K562 (cell line): ENCODE measurements around the gene TNK2. TPM values are rescaled to one million over a fixed set of nuclear protein-coding genes. Genes with fewer than 3 reads are reported as not detected.

Experiments used
- ATAC-seq: fragments of 200-7000 bp; cut with Tn5 transposase; 3 replicates; pipeline ENCODE4 v1.9.1; 2020; ENCODE audit warnings: moderate library complexity
- BruUV-seq: library from RNA; stranded (reverse); fragments of 400-500 nt; replicated peaks from 2 replicates; lab custom pipeline; 2021; lab: Mats Ljungman, UMichigan
- CTCF ChIA-PET: fragments of 300-600 bp; formaldehyde crosslinking; extraction: SDS; loops from one replicate; lab custom pipeline; 2021; ENCODE audit warnings: low intra/inter-chr PET ratio; lab: Yijun Ruan, JAX
- POLR2A ChIA-PET: fragments of 300-600, 350-650 bp; sonication (Branson Sonifier 250); formaldehyde crosslinking; extraction: SDS; loops from one replicate; lab custom pipeline; 2021; ENCODE audit warnings: antibody characterized with exemption, inconsistent platforms; lab: Yijun Ruan, JAX
- DNase-seq, 4 experiments: peaks; one replicate each; pipeline versions ENCODE4 v3.0.0 to v3.0.0-alpha.2; 2011 to 2018; ENCODE audit warnings: low spot score in 3 of 4, mixed read lengths in 3 of 4; ENCODE audit errors: extremely low read depth in 1 of 4
- FAIRE-seq: peaks from 2 replicates; lab custom pipeline; 2011; peaks lifted over from hg19 to GRCh38; lab: Jason Lieb, UNC
- H2AFZ ChIP-seq: 2 replicates; pipeline ENCODE4 v1.6.0; 2011; ENCODE audit warnings: low read depth, low read length, control low read depth, inconsistent platforms
- H3K27ac ChIP-seq: fragments of 200-600 bp; 3 replicates; pipeline ENCODE4 v1.8.0; 2011; ENCODE audit warnings: low read depth, mild to moderate bottlenecking, control low read depth, inconsistent platforms, low read length, moderate library complexity, mixed read lengths; ENCODE audit errors: extremely low read depth
- H3K27me3 ChIP-seq, 2 experiments: fragments of 300-600 bp in 1 of 2; 2 replicates in 1 of 2; 3 replicates in 1 of 2; pipeline versions ENCODE4 v1.6.0 to v1.8.0; 2011; ENCODE audit warnings: inconsistent platforms in 2 of 2, low read length in 2 of 2, mild to moderate bottlenecking in 1 of 2, mixed read lengths in 1 of 2, moderate library complexity in 1 of 2; ENCODE audit not compliant: control insufficient read depth in 2 of 2, insufficient read depth in 2 of 2
- H3K36me3 ChIP-seq: fragments of 300-600 bp; 3 replicates; pipeline ENCODE4 v1.8.0; 2011; ENCODE audit warnings: mild to moderate bottlenecking, low read length, inconsistent platforms; ENCODE audit not compliant: control insufficient read depth, insufficient read depth
- H3K4me1 ChIP-seq, 2 experiments: fragments of 200-600 bp in 1 of 2; replicated peaks in 1 of 2; 2 replicates in 1 of 2; 3 replicates in 1 of 2; pipeline versions ENCODE4 v1.5.1 to v1.8.0; 2011; ENCODE audit warnings: inconsistent platforms in 2 of 2, low read length in 2 of 2, mild to moderate bottlenecking in 1 of 2, mixed read lengths in 1 of 2, moderate library complexity in 1 of 2; ENCODE audit not compliant: control insufficient read depth in 2 of 2, insufficient read depth in 2 of 2
- H3K4me2 ChIP-seq: 2 replicates; pipeline ENCODE4 v1.6.1; 2011; ENCODE audit warnings: low read length, control low read depth, inconsistent platforms, mixed read lengths; ENCODE audit not compliant: insufficient read depth
- H3K4me3 ChIP-seq: fragments of 200-600 bp; sonication (generic), shearing (Covaris generic); 2 replicates; pipeline ENCODE4 v1.5.1; 2016; ENCODE audit warnings: control low read depth, inconsistent platforms
- H3K79me2 ChIP-seq: fragments of 200-600 bp; 3 replicates; pipeline ENCODE4 v1.8.0; 2011; ENCODE audit warnings: low read length, inconsistent platforms; ENCODE audit not compliant: control insufficient read depth, insufficient read depth
- H3K9ac ChIP-seq, 2 experiments: 2 replicates each; pipeline versions ENCODE4 v1.6.0 to v1.6.1; 2011; ENCODE audit warnings: low read depth in 2 of 2, low read length in 2 of 2, control low read depth in 1 of 2, inconsistent platforms in 1 of 2, mild to moderate bottlenecking in 1 of 2, mixed read lengths in 1 of 2; ENCODE audit not compliant: insufficient read depth in 1 of 2
- H3K9me1 ChIP-seq: one replicate; pipeline ENCODE4 v1.6.0; 2011; ENCODE audit warnings: inconsistent platforms, mild to moderate bottlenecking, low read length, moderate library complexity; ENCODE audit not compliant: control insufficient read depth, insufficient read depth
- H3K9me3 ChIP-seq: replicated peaks from 2 replicates; pipeline ENCODE4 v1.5.1; 2011; ENCODE audit warnings: low read depth, low read length, inconsistent platforms; ENCODE audit not compliant: control insufficient read depth, insufficient read depth
- H4K20me1 ChIP-seq: replicated peaks from 2 replicates; pipeline ENCODE4 v1.6.1; 2011; ENCODE audit warnings: low read length, inconsistent platforms, mixed read lengths; ENCODE audit not compliant: control insufficient read depth, insufficient read depth
- ADNP ChIP-seq: fragments of 200-800 bp; sonication (Bioruptor generic); IDR thresholded peaks from 2 replicates; pipeline ENCODE4 v1.6.1; 2016; ENCODE audit warnings: missing genetic modification characterization, missing compliant biosample characterization
- BCL6 ChIP-seq: fragments of 250-450 bp; sonication (Bioruptor Pico); IDR thresholded peaks from 2 replicates; pipeline ENCODE4 v1.4.0; 2020
- FOXP1 ChIP-seq: sonication (generic); formaldehyde crosslinking; IDR thresholded peaks from 2 replicates; pipeline ENCODE4 v1.8.0; 2022; ENCODE audit warnings: mild to moderate bottlenecking, missing genetic modification reagents
- HEY1 ChIP-seq: fragments of 250-450 bp; sonication (Bioruptor Pico); IDR thresholded peaks from 2 replicates; pipeline ENCODE4 v1.5.0; 2020; ENCODE audit warnings: mild to moderate bottlenecking, moderate library complexity, borderline replicate concordance
- KDM1A ChIP-seq, 2 experiments: fragments of 450-650 bp; IDR thresholded peaks; 2 replicates each; pipeline ENCODE4 v1.6.1; 2016; ENCODE audit warnings: mild to moderate bottlenecking in 2 of 2
- LARP7 ChIP-seq: fragments of 450-650 bp; IDR thresholded peaks from 2 replicates; pipeline ENCODE4 v1.6.1; 2016
- MAFG ChIP-seq: fragments of 450-650 bp; conservative IDR thresholded peaks from 2 replicates; pipeline ENCODE4 v1.6.1; 2016; ENCODE audit warnings: missing genetic modification characterization, missing compliant biosample characterization
- NR2F6 ChIP-seq: fragments of 450-650 bp; formaldehyde crosslinking; IDR thresholded peaks from 2 replicates; pipeline ENCODE4 v1.4.0; 2020; ENCODE audit warnings: mild to moderate bottlenecking
- PHF20 ChIP-seq: fragments of 450-650 bp; IDR thresholded peaks from 2 replicates; pipeline ENCODE4 v1.6.1; 2018; ENCODE audit not compliant: partially characterized antibody
- POLR2G ChIP-seq: fragments of 200-400 bp; formaldehyde crosslinking; IDR thresholded peaks from 2 replicates; pipeline ENCODE4 v1.6.1; 2017; ENCODE audit warnings: low read depth, mild to moderate bottlenecking, antibody characterized with exemption, low read length, moderate library complexity
- TFAM ChIP-seq: fragments of 250-450 bp; sonication (Bioruptor Pico); conservative IDR thresholded peaks from 2 replicates; pipeline ENCODE4 v1.5.0; 2021; ENCODE audit warnings: mild to moderate bottlenecking, moderate library complexity
- ZNF232 ChIP-seq: sonication (generic); formaldehyde crosslinking; IDR thresholded peaks from 2 replicates; pipeline ENCODE4 v1.8.0; 2022; ENCODE audit warnings: mild to moderate bottlenecking, missing genetic modification reagents
- ZNF41 ChIP-seq: fragments of 250-450 bp; sonication (Bioruptor Pico); conservative IDR thresholded peaks from 2 replicates; pipeline ENCODE4 v1.4.0; 2020; ENCODE audit warnings: mild to moderate bottlenecking
- ZNF436 ChIP-seq: fragments of 250-450, 450-650 bp; sonication (Bioruptor Pico); formaldehyde crosslinking; IDR thresholded peaks from 2 replicates; pipeline ENCODE4 v1.7.0; 2020; ENCODE audit warnings: mild to moderate bottlenecking
- WGBS: fragments of 100-300 bp; shearing (Covaris generic); methylation state at CpG from one replicate; pipeline ENCODE4 v1.1.6; 2016; ENCODE audit warnings: low coverage, mixed read lengths; ENCODE audit not compliant: insufficient coverage; ENCODE audit errors: missing lambda C conversion rate; 5-methylcytosine and 5-hydroxymethylcytosine counted together
- in situ Hi-C: fragments of 300-500 bp; cut with MboI; formaldehyde crosslinking; loops from 4 replicates; pipeline ENCODE4 v1.15.0; 2018; ENCODE audit warnings: inconsistent platforms, mixed read lengths
- intact Hi-C: fragments of 100-400 bp; cut with micrococcal nuclease; formaldehyde crosslinking; loops from 2 replicates; pipeline ENCODE4 v1.14.2; 2022
- polyA plus RNA-seq, 8 experiments: library from polyadenylated mRNA; depleted of rRNA in 4 of 8; stranded (reverse) in 5 of 8; unstranded in 3 of 8; fragments of >200 nt; fragmentation: Nextera tagmentation in 2 of 8; fragmentation: Illumina TruSeq in 1 of 8; extraction: Ambion mirVana in 2 of 8; extraction: Trizol in 1 of 8; gene quantifications; 2 replicates each; pipeline versions ENCODE4 v1.2.1 to v1.2.3, GENCODE V29; 2011 to 2014; ENCODE audit warnings: inconsistent platforms in 1 of 8, missing spikeins in 1 of 8
- total RNA-seq, 7 experiments: library from RNA; depleted of rRNA in 6 of 7; stranded (reverse); fragments of >200 nt in 6 of 7; fragmentation: Illumina TruSeq in 2 of 7; extraction: Trizol in 2 of 7; gene quantifications; 2 replicates each; pipeline versions ENCODE4 v1.2.1 to v1.2.3, GENCODE V29; 2011 to 2021; ENCODE audit warnings: low replicate concordance in 1 of 7
- TF ChIP-seq, protein P1 (sequence below), 2 experiments: IDR thresholded peaks in 1 of 2; conservative IDR thresholded peaks in 1 of 2; 2 replicates each; pipeline ENCODE4 v1.6.1; 2016; ENCODE audit warnings: low read depth in 2 of 2, mild to moderate bottlenecking in 1 of 2, missing compliant biosample characterization in 1 of 2, missing genetic modification characterization in 1 of 2, moderate library complexity in 1 of 2
- TF ChIP-seq, protein P2 (sequence below): fragments of 450-650 bp; IDR thresholded peaks from one replicate; pipeline ENCODE4 v1.6.1; 2018; ENCODE audit warnings: mild to moderate bottlenecking, moderate library complexity; ENCODE audit not compliant: partially characterized antibody
- TF ChIP-seq, protein P3 (sequence below): fragments of 450-650 bp; IDR thresholded peaks from 2 replicates; pipeline ENCODE4 v1.6.1; 2016; ENCODE audit warnings: missing biosample characterization, missing genetic modification characterization
- TF ChIP-seq, protein P4 (sequence below): IDR thresholded peaks from 3 replicates; pipeline ENCODE4 v1.6.1; 2011; ENCODE audit warnings: borderline replicate concordance, mild to moderate bottlenecking; ENCODE audit not compliant: insufficient read length, insufficient read depth

TNK2 gene
- total and polyA plus RNA-seq, 9 of the 15 experiments (the other 6 are each of a cell fraction or from before 2014, with no cell fraction given): 0.03 to 33.8 (median 6.5) TPM

DNA sequence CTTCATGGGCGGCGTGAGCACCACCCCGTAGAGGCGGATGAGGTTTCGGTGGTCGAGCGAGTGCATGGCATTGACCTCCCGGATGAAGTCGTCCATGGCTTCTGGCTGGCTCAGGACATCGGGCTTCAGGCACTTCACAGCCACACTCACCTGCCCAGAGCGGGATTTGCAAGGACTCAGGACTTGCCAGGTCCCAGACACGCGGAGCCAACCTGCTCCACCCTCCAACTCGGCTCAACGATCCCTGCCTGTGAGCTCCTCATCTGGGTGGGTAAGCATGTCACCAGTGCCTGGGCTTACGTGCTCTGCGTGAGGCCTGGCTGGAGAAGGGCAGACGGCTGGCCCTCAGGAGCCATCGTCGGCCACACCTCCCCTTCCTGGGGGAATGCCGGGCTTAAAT is 25.2 kb downstream of the TNK2 start:
- FAIRE-seq: no peak
- POLR2A ChIA-PET: no interaction called here
- H4K20me1 ChIP-seq: no peaks in the 10 kb centered on the region
- TF ChIP-seq POLR2G: no peak
- no peak for TF ChIP-seq FOXP1 (CRISPR knock-in tag)
- no peak for TF ChIP-seq LARP7
- no peak for TF ChIP-seq BCL6 (CRISPR knock-in tag)
- TF ChIP-seq ZNF436 (CRISPR knock-in tag): no peak
- TF ChIP-seq ZNF41: no peak
- TF ChIP-seq, protein P1, sequence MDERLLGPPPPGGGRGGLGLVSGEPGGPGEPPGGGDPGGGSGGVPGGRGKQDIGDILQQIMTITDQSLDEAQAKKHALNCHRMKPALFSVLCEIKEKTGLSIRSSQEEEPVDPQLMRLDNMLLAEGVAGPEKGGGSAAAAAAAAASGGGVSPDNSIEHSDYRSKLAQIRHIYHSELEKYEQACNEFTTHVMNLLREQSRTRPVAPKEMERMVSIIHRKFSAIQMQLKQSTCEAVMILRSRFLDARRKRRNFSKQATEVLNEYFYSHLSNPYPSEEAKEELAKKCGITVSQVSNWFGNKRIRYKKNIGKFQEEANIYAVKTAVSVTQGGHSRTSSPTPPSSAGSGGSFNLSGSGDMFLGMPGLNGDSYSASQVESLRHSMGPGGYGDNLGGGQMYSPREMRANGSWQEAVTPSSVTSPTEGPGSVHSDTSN (CRISPR knock-in tag; IDR thresholded peaks at IDR 0.05; ENCODE audit: low read depth): no peak
- TF ChIP-seq, protein P1 (tag; conservative IDR thresholded peaks at IDR 0.05; ENCODE audit: low read depth): no peak
- no peak for TF ChIP-seq PHF20
- TF ChIP-seq HEY1 (CRISPR knock-in tag): no peak
- TF ChIP-seq, protein P2, sequence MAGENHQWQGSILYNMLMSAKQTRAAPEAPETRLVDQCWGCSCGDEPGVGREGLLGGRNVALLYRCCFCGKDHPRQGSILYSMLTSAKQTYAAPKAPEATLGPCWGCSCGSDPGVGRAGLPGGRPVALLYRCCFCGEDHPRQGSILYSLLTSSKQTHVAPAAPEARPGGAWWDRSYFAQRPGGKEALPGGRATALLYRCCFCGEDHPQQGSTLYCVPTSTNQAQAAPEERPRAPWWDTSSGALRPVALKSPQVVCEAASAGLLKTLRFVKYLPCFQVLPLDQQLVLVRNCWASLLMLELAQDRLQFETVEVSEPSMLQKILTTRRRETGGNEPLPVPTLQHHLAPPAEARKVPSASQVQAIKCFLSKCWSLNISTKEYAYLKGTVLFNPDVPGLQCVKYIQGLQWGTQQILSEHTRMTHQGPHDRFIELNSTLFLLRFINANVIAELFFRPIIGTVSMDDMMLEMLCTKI: no peak
- no peak for TF ChIP-seq TFAM (CRISPR knock-in tag)
- TF ChIP-seq, protein P3, sequence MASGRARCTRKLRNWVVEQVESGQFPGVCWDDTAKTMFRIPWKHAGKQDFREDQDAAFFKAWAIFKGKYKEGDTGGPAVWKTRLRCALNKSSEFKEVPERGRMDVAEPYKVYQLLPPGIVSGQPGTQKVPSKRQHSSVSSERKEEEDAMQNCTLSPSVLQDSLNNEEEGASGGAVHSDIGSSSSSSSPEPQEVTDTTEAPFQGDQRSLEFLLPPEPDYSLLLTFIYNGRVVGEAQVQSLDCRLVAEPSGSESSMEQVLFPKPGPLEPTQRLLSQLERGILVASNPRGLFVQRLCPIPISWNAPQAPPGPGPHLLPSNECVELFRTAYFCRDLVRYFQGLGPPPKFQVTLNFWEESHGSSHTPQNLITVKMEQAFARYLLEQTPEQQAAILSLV (tag): no peak
- no peak for TF ChIP-seq NR2F6 (CRISPR knock-in tag)
- TF ChIP-seq, protein P4, sequence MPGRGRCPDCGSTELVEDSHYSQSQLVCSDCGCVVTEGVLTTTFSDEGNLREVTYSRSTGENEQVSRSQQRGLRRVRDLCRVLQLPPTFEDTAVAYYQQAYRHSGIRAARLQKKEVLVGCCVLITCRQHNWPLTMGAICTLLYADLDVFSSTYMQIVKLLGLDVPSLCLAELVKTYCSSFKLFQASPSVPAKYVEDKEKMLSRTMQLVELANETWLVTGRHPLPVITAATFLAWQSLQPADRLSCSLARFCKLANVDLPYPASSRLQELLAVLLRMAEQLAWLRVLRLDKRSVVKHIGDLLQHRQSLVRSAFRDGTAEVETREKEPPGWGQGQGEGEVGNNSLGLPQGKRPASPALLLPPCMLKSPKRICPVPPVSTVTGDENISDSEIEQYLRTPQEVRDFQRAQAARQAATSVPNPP: no peak
- TF ChIP-seq ZNF232: no peak
- no peak for TF ChIP-seq MAFG (tag)
- TF ChIP-seq KDM1A (IDR thresholded peaks at IDR 0.05): no peak
- no peak for TF ChIP-seq ADNP

More for the DNA sequence above, 25.2 kb downstream of the TNK2 start:
- Histone ChIP-seq H3K27me3 (no peaks in the 10 kb centered on the region), H3K4me1 (peaks cover 14 to 51% of the 10 kb centered on the region in 2 experiments; a peak in 4 of 5 replicates), H3K36me3 (peaks cover 12% of the 10 kb centered on the region; the same call in 2 of the 3 replicates), H3K27ac (no peak overlapping the region), H3K79me2 (no peaks in the 10 kb centered on the region), H3K9ac (peak overlapping the region in 1 of 2 experiments; percentile 43; a peak in 1 of 4 replicates), H3K9me3 (peaks cover 1% of the 10 kb centered on the region; the same call in 1 of the 2 replicates), H2AFZ (no peak overlapping the region), H3K4me3 (no peak overlapping the region), H3K4me2 (no peak overlapping the region), H3K9me1 (peaks cover 4% of the 10 kb centered on the region)
- no TSS peak for BruUV-seq
- in situ Hi-C loops: loop anchor here (25.0 kb wide), 1 partner anchor 629 kb away; the partner anchor contains the start of genes RNF168 and SMCO1
- intact Hi-C loops: no loop called here
- DNase-seq (no peak), ATAC-seq (no peak)
- WGBS: 87% methylated on average over 14 of the region's 21 CpGs
- CTCF ChIA-PET: no interaction called here
